ENCODE results near the gene LPP. TPM values are rescaled to one million over a fixed set of nuclear protein-coding genes. Genes with fewer than 3 reads are reported as not detected.

Gene LPP
- total RNA-seq, 4 donors from 2014 or later = 56.0 to 65.7 (median 58.1) TPM

GRCh38 chr3:188206787-188207186 lies 52.8 kb downstream of the LPP start:
- in situ Hi-C loops (cut with MboI; ENCODE audit: low sequenced_read_pairs in 4 of 4) = loop anchor here in 1 of 4 donors (25.0 kb wide), 1 partner anchor 469 kb away; the partner anchor contains the start of gene BCL6
- Histone ChIP-seq H3K4me3 (no peak overlapping the region), H3K27ac (peak overlapping the region; percentile 23 to 72 (median 64)), H3K4me1 (peaks cover 30 to 31% of the 10 kb centered on the region in 2 donors), H3K9me3 (no peaks in the 10 kb centered on the region), H3K27me3 (no peaks in the 10 kb centered on the region), H3K36me3 (no peaks in the 10 kb centered on the region)
- ATAC-seq = no peak
- DNase-seq = no peak
- intact Hi-C loops (cut with DNase I; ENCODE audit: low total_unique reads) = no loop called here
- no peak for TF ChIP-seq POLR2A (IDR thresholded peaks at IDR 0.05)
- no peak for TF ChIP-seq CTCF (IDR thresholded peaks at IDR 0.05 in 4 of 5, conservative IDR thresholded peaks at IDR 0.05 in 1 of 5)

DNA sequence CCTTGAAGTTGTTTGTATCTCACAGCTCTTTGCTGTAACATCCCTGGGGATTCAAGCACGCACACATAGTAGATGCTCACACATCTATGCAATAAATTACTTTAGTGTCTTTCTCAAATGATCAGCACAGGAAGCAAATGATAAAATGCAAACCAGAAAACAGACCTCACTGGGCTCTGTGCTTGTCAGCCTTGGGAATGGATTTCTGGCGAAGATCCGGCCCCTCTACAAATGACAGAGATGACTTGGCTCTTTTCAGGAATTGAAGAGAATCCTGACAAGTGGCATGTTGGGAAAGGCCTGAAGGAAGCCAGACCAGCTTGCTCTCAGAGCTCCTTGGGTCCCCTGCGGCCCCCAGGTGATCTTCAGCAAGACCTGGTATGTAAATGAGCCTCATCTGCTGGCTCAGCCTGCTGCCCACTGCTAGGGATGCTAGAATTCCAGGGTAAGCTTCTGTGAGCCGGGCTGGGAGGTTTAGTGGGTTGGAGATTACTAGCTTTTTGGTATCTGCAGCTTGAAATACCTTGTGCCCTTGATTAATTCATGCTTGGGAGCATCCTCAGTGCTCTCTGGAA lies 54.1 kb downstream of the LPP start:
- ATAC-seq (peak in 1 of 2 donors; percentile 28), DNase-seq (no peak)
- intact Hi-C loops (cut with DNase I; ENCODE audit: low total_unique reads) = no loop called here
- H3K4me1 ChIP-seq = peaks cover 31 to 35% of the 10 kb centered on the region in 2 donors
- no peak for TF ChIP-seq POLR2A (IDR thresholded peaks at IDR 0.05)
- no peak for TF ChIP-seq CTCF (IDR thresholded peaks at IDR 0.05 in 4 of 5, conservative IDR thresholded peaks at IDR 0.05 in 1 of 5)
- H3K36me3 ChIP-seq = no peaks in the 10 kb centered on the region
- in situ Hi-C loops (cut with MboI; ENCODE audit: low sequenced_read_pairs in 4 of 4) = loop anchor here in 1 of 4 donors (25.0 kb wide), 1 partner anchor 471 kb away; the partner anchor contains the start of gene BCL6
- H3K27ac ChIP-seq = peak overlapping the region; percentile 57 to 72 (median 64)
- H3K9me3 ChIP-seq = no peaks in the 10 kb centered on the region
- no peak overlapping the region for H3K4me3 ChIP-seq
- H3K27me3 ChIP-seq = no peaks in the 10 kb centered on the region

GRCh38 chr3:188208516-188208981 lies 54.6 kb downstream of the LPP start:
- ATAC-seq (no peak), DNase-seq (no peak)
- in situ Hi-C loops (cut with MboI; ENCODE audit: low sequenced_read_pairs in 4 of 4) = loop anchor here in 1 of 4 donors (25.0 kb wide), 1 partner anchor 471 kb away; the partner anchor contains the start of gene BCL6
- Histone ChIP-seq H3K27me3 (no peaks in the 10 kb centered on the region), H3K9me3 (no peaks in the 10 kb centered on the region), H3K4me1 (peaks cover 31 to 38% of the 10 kb centered on the region in 2 donors), H3K4me3 (no peak overlapping the region), H3K36me3 (no peaks in the 10 kb centered on the region), H3K27ac (peak overlapping the region; percentile 57 to 72 (median 64))
- intact Hi-C loops (cut with DNase I; ENCODE audit: low total_unique reads) = no loop called here
- no peak for TF ChIP-seq POLR2A (IDR thresholded peaks at IDR 0.05)
- TF ChIP-seq CTCF (IDR thresholded peaks at IDR 0.05 in 4 of 5, conservative IDR thresholded peaks at IDR 0.05 in 1 of 5) = no peak

DNA sequence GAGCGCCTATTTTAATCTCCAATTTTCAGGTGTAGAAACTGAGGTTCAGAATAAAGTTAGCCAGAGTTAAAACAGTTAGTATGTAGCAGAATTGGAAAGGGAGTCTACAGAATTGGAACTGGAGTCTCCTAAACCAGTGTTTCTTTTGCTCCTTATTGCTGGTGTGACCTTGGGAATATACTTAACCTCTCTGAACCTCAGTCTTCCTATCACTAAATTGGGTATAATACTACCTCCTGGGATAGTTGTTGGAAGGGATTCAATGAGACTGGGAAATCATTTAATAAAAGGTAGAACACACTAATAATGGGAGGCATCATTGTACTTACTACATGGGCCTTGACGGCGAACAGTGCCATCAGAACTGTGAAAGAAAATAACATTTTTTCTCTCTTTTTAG lies 55.1 kb downstream of the LPP start:
- H3K36me3 ChIP-seq = no peaks in the 10 kb centered on the region
- TF ChIP-seq CTCF (IDR thresholded peaks at IDR 0.05 in 4 of 5, conservative IDR thresholded peaks at IDR 0.05 in 1 of 5) (no peak), POLR2A (IDR thresholded peaks at IDR 0.05) (no peak)
- ATAC-seq (no peak), DNase-seq (no peak)
- no peak overlapping the region for H3K4me3 ChIP-seq
- intact Hi-C loops (cut with DNase I; ENCODE audit: low total_unique reads) = no loop called here
- no peaks in the 10 kb centered on the region for H3K9me3 ChIP-seq
- H3K27me3 ChIP-seq = no peaks in the 10 kb centered on the region
- H3K4me1 ChIP-seq = peaks cover 26 to 36% of the 10 kb centered on the region in 2 donors
- in situ Hi-C loops (cut with MboI; ENCODE audit: low sequenced_read_pairs in 4 of 4) = loop anchor here in 1 of 4 donors (25.0 kb wide), 1 partner anchor 472 kb away; the partner anchor contains the start of gene BCL6
- peak overlapping the region in 3 of 4 donors; percentile 57 to 72 (median 70) for H3K27ac ChIP-seq

Data from gastrocnemius medialis (tissue), 4 donors.